ENCODE measurements around the gene ASB7.

ASB7 gene

GRCh38 chr15:100671124-100671680 is 68.8 kb downstream of the ASB7 start:
- TF ChIP-seq REST (IDR thresholded peaks at IDR 0.05; ENCODE audit: insufficient read depth in 1 of 2, low read depth in 2 of 2, low read length in 2 of 2) (no peak), TAF1 (IDR thresholded peaks at IDR 0.05; ENCODE audit: borderline replicate concordance, insufficient read depth, low read length) (no peak), POLR2AphosphoS5 (IDR thresholded peaks at IDR 0.05; ENCODE audit: low read depth, low read length) (no peak), FOXP2 (optimal IDR thresholded peaks at IDR 0.05; ENCODE audit: borderline replicate concordance, extremely low read depth, extremely low read length, insufficient read depth) (no peak), SIN3A (IDR thresholded peaks at IDR 0.05; ENCODE audit: borderline replicate concordance, insufficient read depth, low read length) (no peak)

GRCh38 chr15:100671858-100672543 is 69.6 kb downstream of the ASB7 start:
- TF ChIP-seq FOXP2 (optimal IDR thresholded peaks at IDR 0.05; ENCODE audit: borderline replicate concordance, extremely low read depth, extremely low read length, insufficient read depth) (peak; percentile 49), REST (IDR thresholded peaks at IDR 0.05; ENCODE audit: insufficient read depth in 1 of 2, low read depth in 2 of 2, low read length in 2 of 2) (no peak)

- TF ChIP-seq SIN3A (IDR thresholded peaks at IDR 0.05; ENCODE audit: borderline replicate concordance, insufficient read depth, low read length) (no peak), TAF1 (IDR thresholded peaks at IDR 0.05; ENCODE audit: borderline replicate concordance, insufficient read depth, low read length) (no peak), FOXP2 (optimal IDR thresholded peaks at IDR 0.05; ENCODE audit: borderline replicate concordance, extremely low read depth, extremely low read length, insufficient read depth) (no peak), REST (IDR thresholded peaks at IDR 0.05; ENCODE audit: insufficient read depth in 1 of 2, low read depth in 2 of 2, low read length in 2 of 2) (no peak), POLR2AphosphoS5 (IDR thresholded peaks at IDR 0.05; ENCODE audit: low read depth, low read length) (no peak)
These were observed 70.6 kb downstream of the ASB7 start for GRCh38 chr15:100672959-100673358.

GRCh38 chr15:100680726-100681125 is 78.3 kb downstream of the ASB7 start:
- no peak for TF ChIP-seq REST (IDR thresholded peaks at IDR 0.05; ENCODE audit: insufficient read depth in 1 of 2, low read depth in 2 of 2, low read length in 2 of 2)
- no peak for TF ChIP-seq POLR2AphosphoS5 (IDR thresholded peaks at IDR 0.05; ENCODE audit: low read depth, low read length)
- no peak for TF ChIP-seq TAF1 (IDR thresholded peaks at IDR 0.05; ENCODE audit: borderline replicate concordance, insufficient read depth, low read length)
- no peak for TF ChIP-seq FOXP2 (optimal IDR thresholded peaks at IDR 0.05; ENCODE audit: borderline replicate concordance, extremely low read depth, extremely low read length, insufficient read depth)
- no peak for TF ChIP-seq SIN3A (IDR thresholded peaks at IDR 0.05; ENCODE audit: borderline replicate concordance, insufficient read depth, low read length)
